HUDEP-2 (cell line): ENCODE results near the gene IDH3B.

Source experiments
- DNase-seq, 76 experiments: peaks; one replicate each; lab custom pipeline; 2025; ENCODE audit not compliant: unreplicated experiment in 76 of 76; lab: John Stamatoyannopoulos, UW

The IDH3B gene

DNA sequence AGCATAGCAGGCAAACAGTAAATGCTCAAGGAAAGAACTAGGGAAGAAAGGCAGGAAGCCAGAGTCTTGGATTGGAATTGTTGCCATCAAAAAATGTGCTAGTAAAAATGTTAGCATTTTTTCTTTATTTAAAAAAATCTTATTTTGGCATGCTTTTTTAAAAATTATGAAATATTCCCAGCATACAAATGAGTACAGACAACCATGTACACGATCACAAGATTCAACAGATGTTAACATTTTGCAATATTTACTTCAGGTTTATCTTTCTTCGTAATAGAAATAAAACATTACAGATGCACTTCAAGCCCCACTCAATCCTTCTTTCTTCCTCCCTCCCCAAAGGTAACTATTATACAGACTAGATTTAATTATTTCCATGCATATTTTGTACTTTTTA is 39.0 kb downstream of the IDH3B start:
- DNase-seq, result no peak

DNA sequence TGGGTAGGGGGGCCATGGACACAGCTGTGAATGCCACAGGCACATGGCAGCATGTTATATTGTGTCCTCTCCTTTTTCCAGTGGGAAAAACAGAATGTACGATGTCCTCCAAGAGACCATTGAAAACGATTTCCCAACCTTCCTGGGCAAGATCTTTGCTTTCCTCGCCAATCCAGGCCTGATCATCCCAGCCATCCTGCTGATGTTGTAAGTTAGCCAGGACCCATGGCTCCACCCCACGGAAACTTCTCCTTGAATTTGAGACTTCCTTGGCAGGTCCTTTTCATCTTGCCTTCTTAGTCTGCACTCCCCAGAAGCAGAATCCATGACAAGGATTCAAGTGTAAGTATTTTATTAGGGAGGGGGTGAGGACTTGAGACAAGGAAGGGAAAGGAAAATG is 39.8 kb downstream of the IDH3B start:
- no peak for DNase-seq

DNA sequence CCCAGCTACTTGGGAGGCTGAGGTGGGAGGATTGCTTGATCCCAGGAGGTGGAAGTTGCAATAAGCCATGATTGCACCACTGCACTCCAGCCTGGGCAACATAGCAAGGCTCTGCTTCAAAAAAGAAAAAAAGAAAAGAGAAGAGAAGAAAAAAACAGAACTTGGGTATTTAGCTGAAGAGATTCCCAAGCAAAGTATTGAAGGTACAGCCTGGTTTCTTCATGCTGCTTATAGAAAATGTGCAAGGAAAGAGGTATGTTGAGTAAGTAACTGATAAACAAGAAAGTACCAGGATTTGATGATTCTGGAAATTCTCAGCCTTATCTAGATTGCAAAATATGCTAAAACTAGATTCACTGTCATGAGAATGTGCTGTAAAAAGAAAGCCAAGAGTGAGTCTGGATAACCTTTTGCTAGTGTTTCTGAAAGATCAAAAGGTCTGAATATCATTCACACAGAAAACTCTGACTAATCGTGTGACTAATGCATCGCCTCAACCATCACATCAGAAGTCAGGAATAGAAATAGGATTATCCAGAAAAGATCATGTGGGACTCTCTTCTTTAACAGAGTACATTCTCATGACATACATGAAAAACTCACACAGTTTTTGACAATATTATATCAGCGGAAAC is 43.9 kb downstream of the IDH3B start:
- no peak for DNase-seq

DNA sequence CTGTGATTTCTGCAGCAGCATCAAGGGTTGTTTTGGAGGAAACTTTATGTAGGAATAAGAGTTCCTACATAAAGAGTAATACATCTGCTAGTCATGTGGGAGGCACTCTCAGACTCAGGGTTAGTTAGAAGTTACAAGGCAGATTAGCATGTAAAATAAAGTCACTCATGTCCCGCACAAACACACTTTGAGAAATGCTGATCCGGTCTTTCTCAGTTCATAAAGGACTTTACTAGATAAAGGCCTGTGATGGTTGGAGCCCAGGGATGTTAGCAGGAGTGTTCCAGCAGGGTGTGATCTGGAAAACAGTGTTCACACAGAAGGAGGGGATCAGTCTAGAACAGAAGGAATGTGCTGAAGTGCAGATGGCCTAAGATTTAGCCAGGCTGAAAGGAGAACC is 44.7 kb downstream of the IDH3B start:
- DNase-seq, result no peak

DNA sequence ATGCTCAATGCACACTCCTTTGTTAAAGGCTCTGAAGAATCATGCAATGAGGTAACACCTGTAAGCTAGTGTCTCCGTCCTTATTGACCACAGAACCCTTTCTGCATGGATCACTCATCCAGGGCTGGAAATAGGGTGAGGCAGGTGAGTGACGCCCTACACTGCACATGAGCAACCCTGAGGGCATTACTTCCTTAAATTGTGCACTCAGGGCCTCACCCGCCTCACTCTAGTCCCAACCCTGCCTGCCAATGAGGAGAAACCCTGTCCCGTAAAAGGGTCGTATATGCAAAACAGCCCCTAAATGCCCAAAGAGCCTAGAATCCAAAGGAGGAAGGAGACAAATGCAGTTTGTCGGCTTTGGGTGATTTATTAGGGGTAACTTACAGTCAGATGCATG is 45.2 kb downstream of the IDH3B start:
- DNase-seq, result no peak

DNA sequence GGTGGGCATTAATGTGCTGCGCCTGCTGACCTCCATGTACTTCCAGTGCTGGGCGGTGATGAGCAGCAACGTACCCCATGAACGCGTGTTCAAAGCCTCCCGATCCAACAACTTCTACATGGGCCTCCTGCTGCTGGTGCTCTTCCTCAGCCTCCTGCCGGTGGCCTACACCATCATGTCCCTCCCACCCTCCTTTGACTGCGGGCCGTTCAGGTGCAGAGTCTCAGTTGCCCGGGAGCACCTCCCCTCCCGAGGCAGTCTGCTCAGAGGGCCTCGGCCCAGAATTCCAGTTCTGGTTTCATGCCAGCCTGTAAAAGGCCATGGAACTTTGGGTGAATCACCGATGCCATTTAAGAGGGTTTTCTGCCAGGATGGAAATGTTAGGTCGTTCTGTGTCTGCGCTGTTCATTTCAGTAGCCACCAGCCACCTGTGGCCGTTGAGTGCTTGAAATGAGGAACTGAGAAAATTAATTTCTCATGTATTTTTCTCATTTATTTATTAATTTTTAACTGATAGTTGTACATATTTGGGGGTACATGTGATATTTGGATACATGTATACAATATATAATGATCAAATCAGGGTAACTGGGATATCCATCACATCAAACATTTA is 46.8 kb downstream of the IDH3B start:
- DNase-seq, result no peak

DNA sequence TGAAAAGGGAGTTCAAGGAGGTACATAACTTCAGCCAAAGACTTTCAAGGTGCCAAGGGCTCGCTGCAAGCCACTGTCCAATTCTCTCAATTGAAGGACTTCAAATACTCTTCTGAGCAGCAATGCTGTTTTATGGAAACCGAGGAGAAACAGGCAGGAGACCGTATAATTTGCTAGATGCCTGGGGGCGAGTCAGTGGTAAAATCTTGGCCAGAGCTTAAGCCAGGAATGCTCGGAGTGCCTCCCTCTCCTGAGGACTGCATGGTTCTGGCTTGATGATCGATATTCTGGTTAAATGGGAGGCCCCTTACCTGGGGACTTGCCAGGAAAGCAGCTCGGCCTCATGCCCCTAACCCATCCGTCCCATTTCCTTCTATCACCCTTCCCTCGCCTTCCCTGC is 47.4 kb downstream of the IDH3B start:
- DNase-seq, result no peak

DNA sequence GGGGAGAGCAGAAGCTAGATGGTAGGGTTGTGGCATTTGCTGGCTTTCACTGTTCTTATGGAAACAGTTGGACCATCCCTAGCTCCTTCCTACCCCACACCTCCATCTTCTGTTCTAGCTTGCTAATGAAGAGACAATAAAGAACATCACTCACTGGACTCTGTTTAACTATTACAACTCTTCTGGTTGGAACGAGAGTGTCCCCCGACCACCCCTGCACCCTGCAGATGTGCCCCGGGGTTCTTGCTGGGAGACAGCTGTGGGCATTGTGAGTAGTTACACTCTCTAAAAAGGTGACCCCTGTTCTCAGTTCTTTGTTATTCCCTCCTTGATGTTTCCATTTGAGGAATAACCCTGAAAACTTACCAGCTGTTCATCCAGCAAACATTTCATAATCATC is 51.9 kb downstream of the IDH3B start:
- DNase-seq, result no peak

DNA sequence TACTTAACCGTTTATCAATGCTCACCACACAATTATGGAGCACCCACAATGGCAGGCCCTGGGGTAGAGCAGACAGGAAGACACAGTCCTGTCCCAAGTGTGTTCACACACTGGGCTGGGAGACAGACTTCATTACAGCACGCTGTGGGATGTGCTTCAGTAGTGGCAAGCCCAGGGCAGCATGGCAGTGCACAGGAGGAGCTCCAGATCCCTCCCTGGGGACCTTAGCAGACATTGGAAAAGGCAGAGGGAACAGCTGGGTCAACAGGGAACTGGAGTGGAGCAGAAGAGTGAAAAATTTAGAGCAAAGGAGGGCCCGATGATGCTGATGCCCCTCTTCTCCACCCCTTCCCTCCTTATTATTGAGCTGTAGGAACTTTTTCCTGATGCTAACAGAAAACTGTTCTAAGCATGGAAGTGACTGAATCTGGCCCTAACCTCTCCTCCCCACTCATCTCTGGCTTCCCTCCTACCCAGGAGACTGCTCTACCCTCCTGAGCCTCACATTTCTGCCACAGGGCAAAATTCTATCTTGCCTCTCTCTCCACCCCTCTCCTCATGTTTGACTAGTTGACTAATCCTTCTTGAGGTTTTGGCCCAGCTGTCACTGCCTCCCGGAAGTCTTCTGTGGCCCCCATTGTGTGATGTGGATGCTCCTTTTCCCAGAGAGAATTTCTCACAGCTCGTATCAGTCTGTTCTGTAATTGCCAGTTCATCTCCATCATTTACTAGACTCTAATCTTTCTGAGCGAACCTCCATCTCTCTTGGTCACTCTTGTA is 52.9 kb downstream of the IDH3B start:
- no peak for DNase-seq

DNA sequence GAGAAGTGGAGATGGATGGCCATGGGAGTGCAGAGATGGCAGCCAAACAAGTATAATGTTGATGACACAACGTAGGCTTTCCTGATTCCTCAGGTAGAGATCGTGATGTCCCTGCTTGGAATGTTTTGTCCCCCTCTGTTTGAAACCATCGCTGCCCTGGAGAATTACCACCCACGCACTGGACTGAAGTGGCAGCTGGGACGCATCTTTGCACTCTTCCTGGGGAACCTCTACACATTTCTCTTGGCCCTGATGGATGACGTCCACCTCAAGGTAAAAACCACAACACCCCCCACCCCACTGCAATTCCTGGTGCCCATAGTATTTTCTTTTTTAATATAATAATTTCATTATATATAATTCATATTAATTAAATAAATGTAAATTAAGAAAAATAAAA is 53.7 kb downstream of the IDH3B start:
- DNase-seq, result no peak
